IMR-90 (cell line): ENCODE results near the gene PCK2. TPM values are rescaled to one million over a fixed set of nuclear protein-coding genes. Genes with fewer than 3 reads are reported as not detected.
A peak's percentile ranks its signal among the peaks of the same experiment; 100 is the strongest.

ENCODE experiments used
- ATAC-seq: fragments of 200-7000 bp; cut with Tn5 transposase; 2 replicates; pipeline ENCODE4 v1.9.1; 2020; ENCODE audit warnings: low read depth, mild to moderate bottlenecking, moderate library complexity
- BruUV-seq: library from RNA; stranded (reverse); fragments of 400-500 nt; replicated peaks from 2 replicates; lab custom pipeline; 2021; lab: Mats Ljungman, UMichigan
- CTCF ChIA-PET: fragments of 300-600 bp; formaldehyde crosslinking; extraction: SDS; loops from one replicate; lab custom pipeline; 2021; ENCODE audit warnings: antibody characterized with exemption; lab: Yijun Ruan, JAX
- POLR2A ChIA-PET: fragments of 300-600 bp; sonication (Branson Sonifier 250); formaldehyde crosslinking; loops from one replicate; lab custom pipeline; 2022; ENCODE audit warnings: antibody characterized with exemption; ENCODE audit not compliant: unreplicated experiment; lab: Charles Lee
- DNase-seq: peaks from one replicate; pipeline ENCODE4 v3.0.0; 2013
- H2AFZ ChIP-seq: replicated peaks from 2 replicates; pipeline ENCODE3; 2013; ENCODE audit warnings: low read length, mild to moderate bottlenecking; ENCODE audit not compliant: poor library complexity
- H2AK5ac ChIP-seq: 2 replicates; pipeline ENCODE4 v1.6.1; 2013; ENCODE audit warnings: low read depth, low read length, inconsistent platforms
- H2AK9ac ChIP-seq: replicated peaks from 2 replicates; pipeline ENCODE3; 2013; ENCODE audit warnings: mild to moderate bottlenecking, low read depth, low read length, moderate library complexity; ENCODE audit not compliant: poor library complexity
- H2BK120ac ChIP-seq: 2 replicates; pipeline ENCODE4 v1.6.1; 2013; ENCODE audit warnings: low read depth, low read length, inconsistent platforms
- H2BK15ac ChIP-seq: 3 replicates; pipeline ENCODE4 v1.6.1; 2013; ENCODE audit warnings: low read depth, low read length, inconsistent platforms
- H2BK20ac ChIP-seq: 2 replicates; pipeline ENCODE4 v1.6.1; 2013; ENCODE audit warnings: low read depth, mild to moderate bottlenecking, inconsistent platforms, low read length, moderate library complexity
- H2BK5ac ChIP-seq: 2 replicates; pipeline ENCODE4 v1.6.1; 2013; ENCODE audit warnings: mild to moderate bottlenecking, low read depth, low read length, inconsistent platforms; ENCODE audit not compliant: poor library complexity, severe bottlenecking
- H3K14ac ChIP-seq: replicated peaks from 2 replicates; pipeline ENCODE4 v1.6.1; 2013; ENCODE audit warnings: low read depth, low read length, inconsistent platforms
- H3K18ac ChIP-seq: 2 replicates; pipeline ENCODE4 v1.6.1; 2013; ENCODE audit warnings: low read depth, low read length, control low read depth
- H3K23ac ChIP-seq: 2 replicates; pipeline ENCODE4 v1.6.1; 2013; ENCODE audit warnings: low read depth, low read length, inconsistent platforms
- H3K27ac ChIP-seq: 2 replicates; pipeline ENCODE4 v1.5.1; 2013; ENCODE audit warnings: mild to moderate bottlenecking, control low read depth, low read length; ENCODE audit not compliant: insufficient read depth
- H3K27me3 ChIP-seq: 2 replicates; pipeline ENCODE4 v1.6.1; 2013; ENCODE audit warnings: low read length; ENCODE audit not compliant: control insufficient read depth, insufficient read depth
- H3K36me3 ChIP-seq: 2 replicates; pipeline ENCODE4 v1.6.1; 2013; ENCODE audit warnings: low read length, mixed read lengths; ENCODE audit not compliant: control insufficient read depth, insufficient read depth
- H3K4ac ChIP-seq: 2 replicates; pipeline ENCODE4 v1.6.1; 2013; ENCODE audit warnings: low read depth, low read length, inconsistent platforms
- H3K4me1 ChIP-seq: 2 replicates; pipeline ENCODE4 v1.6.1; 2013; ENCODE audit warnings: low read length, mixed read lengths; ENCODE audit not compliant: control insufficient read depth, insufficient read depth
- H3K4me2 ChIP-seq: 2 replicates; pipeline ENCODE4 v1.6.1; 2013; ENCODE audit warnings: low read depth, mild to moderate bottlenecking, control low read depth, low read length, moderate library complexity
- H3K4me3 ChIP-seq: 2 replicates; pipeline ENCODE4 v1.5.1; 2013; ENCODE audit warnings: low read depth, mild to moderate bottlenecking, control low read depth, low read length, moderate library complexity; ENCODE audit not compliant: insufficient read depth
- H3K56ac ChIP-seq: 2 replicates; pipeline ENCODE4 v1.6.1; 2013; ENCODE audit warnings: low read length, inconsistent platforms; ENCODE audit not compliant: insufficient read depth; ENCODE audit errors: extremely low read depth
- H3K79me1 ChIP-seq, 2 experiments: 2 replicates each; pipeline ENCODE4 v1.6.1; 2013; ENCODE audit warnings: low read length in 2 of 2, inconsistent platforms in 1 of 2, low read depth in 1 of 2
- H3K9ac ChIP-seq: 2 replicates; pipeline ENCODE4 v1.6.1; 2013; ENCODE audit warnings: low read depth, low read length, control low read depth
- H3K9me1 ChIP-seq: 2 replicates; pipeline ENCODE4 v1.6.1; 2013; ENCODE audit warnings: low read length, inconsistent platforms; ENCODE audit not compliant: insufficient read depth
- H3K9me3 ChIP-seq: 2 replicates; pipeline ENCODE4 v1.6.1; 2013; ENCODE audit warnings: low read length; ENCODE audit not compliant: control insufficient read depth, insufficient read depth
- H4K20me1 ChIP-seq: 2 replicates; pipeline ENCODE4 v1.6.1; 2013; ENCODE audit warnings: low read length, inconsistent platforms; ENCODE audit not compliant: insufficient read depth
- H4K5ac ChIP-seq: 2 replicates; pipeline ENCODE4 v1.6.1; 2013; ENCODE audit warnings: mild to moderate bottlenecking, low read depth, low read length, control low read depth
- H4K8ac ChIP-seq, 2 experiments: 2 replicates each; pipeline ENCODE4 v1.6.1; 2013; ENCODE audit warnings: low read depth in 2 of 2, low read length in 2 of 2, control low read depth in 1 of 2, inconsistent platforms in 1 of 2
- H4K91ac ChIP-seq: 2 replicates; pipeline ENCODE4 v1.6.1; 2013; ENCODE audit warnings: low read depth, low read length, inconsistent platforms; ENCODE audit not compliant: insufficient read depth
- BHLHE40 ChIP-seq: fragments of 150-350 bp; IDR thresholded peaks from 2 replicates; pipeline ENCODE4 v1.6.1; 2016; ENCODE audit warnings: mild to moderate bottlenecking, low read depth, low read length
- CEBPB ChIP-seq: IDR thresholded peaks from 2 replicates; pipeline ENCODE4 v1.6.1; 2012; ENCODE audit warnings: low read depth, low read length, improper control_type of control experiment
- CTCF ChIP-seq: conservative IDR thresholded peaks from 2 replicates; pipeline ENCODE4 v1.5.1; 2012; ENCODE audit warnings: mild to moderate bottlenecking, low read depth, low read length, improper control_type of control experiment
- MAFK ChIP-seq: IDR thresholded peaks from 2 replicates; pipeline ENCODE4 v1.6.1; 2012; ENCODE audit warnings: low read depth, low read length, improper control_type of control experiment
- MXI1 ChIP-seq: IDR thresholded peaks from 2 replicates; pipeline ENCODE4 v1.6.1; 2012; ENCODE audit warnings: low read depth, mild to moderate bottlenecking, low read length, moderate library complexity, borderline replicate concordance
- NFE2L2 ChIP-seq: fragments of 150-350 bp; IDR thresholded peaks from 2 replicates; pipeline ENCODE4 v1.6.1; 2016; ENCODE audit warnings: low read depth, mild to moderate bottlenecking, low read length
- POLR2A ChIP-seq: IDR thresholded peaks from 2 replicates; pipeline ENCODE4 v1.6.1; 2012; ENCODE audit warnings: mild to moderate bottlenecking, low read depth, low read length
- RAD21 ChIP-seq: IDR thresholded peaks from 2 replicates; pipeline ENCODE4 v1.6.1; 2012; ENCODE audit warnings: low read length, improper control_type of control experiment
- SMC3 ChIP-seq: fragments of 150-350 bp; IDR thresholded peaks from 2 replicates; pipeline ENCODE4 v1.6.1; 2016; ENCODE audit warnings: low read depth, mild to moderate bottlenecking, antibody characterized with exemption, low read length, moderate library complexity
- USF2 ChIP-seq: fragments of 150-350 bp; IDR thresholded peaks from 2 replicates; pipeline ENCODE4 v1.6.1; 2017; ENCODE audit warnings: mild to moderate bottlenecking, antibody characterized with exemption, low read length, low read depth
- WGBS, 2 experiments: methylation state at CpG; one replicate each; pipeline versions ENCODE4 v1.1.5 to v1.1.7; 2013; ENCODE audit warnings: missing lambda C conversion rate in 2 of 2; ENCODE audit not compliant: insufficient read length in 1 of 2; ENCODE audit errors: extremely low coverage in 2 of 2; 5-methylcytosine and 5-hydroxymethylcytosine counted together
- dilution Hi-C: fragments of 300-500 bp; cut with HindIII; formaldehyde crosslinking; loops from one replicate; pipeline ENCODE4 v1.14.3; 2018; ENCODE audit warnings: low sequenced_read_pairs; ENCODE audit not compliant: unreplicated experiment
- in situ Hi-C: fragments of 300-500 bp; cut with MboI; formaldehyde crosslinking; loops from 3 replicates; pipeline ENCODE4 v1.14.3; 2019; ENCODE audit warnings: low sequenced_read_pairs, inconsistent platforms, mixed read lengths
- intact Hi-C: fragments of 100-400 bp; cut with micrococcal nuclease; formaldehyde crosslinking; loops from 2 replicates; pipeline ENCODE4 v1.10.0; 2022
- polyA plus RNA-seq, 3 experiments: library from polyadenylated mRNA; depleted of rRNA; stranded (reverse); fragments of >200 nt; gene quantifications; 2 replicates each; pipeline ENCODE4 v1.2.3, GENCODE V29; 2012; ENCODE audit warnings: low replicate concordance in 1 of 3
- total RNA-seq: library from RNA; depleted of rRNA; stranded (reverse); fragments of >200 nt; gene quantifications from 2 replicates; pipeline ENCODE4 v1.2.3, GENCODE V29; 2012

The PCK2 gene
- total and polyA plus RNA-seq, 2 of the 4 experiments (the other 2 are of a cell fraction), result 13.4 to 29.4 TPM

DNA sequence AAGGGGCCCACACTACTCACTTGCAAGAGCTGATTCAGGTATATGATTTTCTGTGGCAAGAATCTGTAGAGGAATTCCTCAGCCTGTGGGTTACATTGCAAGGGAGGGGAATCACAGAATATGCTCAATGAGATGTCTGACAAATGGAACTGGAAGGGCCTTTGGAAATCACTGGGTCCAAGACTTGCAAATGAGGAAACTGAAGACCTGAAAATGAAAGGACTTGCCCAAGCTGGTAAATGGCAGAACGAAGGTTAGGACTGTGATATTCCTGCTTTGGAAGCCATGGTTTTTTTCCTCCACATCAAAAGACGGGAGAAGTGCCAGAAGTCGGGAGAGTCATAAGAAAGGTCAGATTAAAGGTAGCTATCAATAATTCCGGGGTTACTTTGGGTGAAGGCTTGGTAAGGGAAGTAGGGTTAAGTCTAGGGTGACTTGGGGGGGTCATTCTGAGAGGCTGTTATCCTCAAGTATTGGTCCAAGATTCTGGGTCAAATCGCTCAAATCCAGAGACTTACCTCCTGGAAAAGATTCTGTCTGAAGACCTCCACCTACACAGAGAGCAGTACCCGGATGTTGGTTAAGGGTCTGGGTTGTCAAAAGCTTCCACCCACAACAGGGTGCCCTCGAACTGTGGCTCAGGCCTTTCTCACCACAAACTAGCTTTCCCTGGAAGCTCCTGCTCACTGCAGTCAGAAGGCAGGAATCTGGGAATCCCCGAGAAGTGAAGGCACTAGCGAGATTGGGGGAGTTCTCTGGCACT lies 51.8 kb downstream of the PCK2 start (continued):
- no peak for TF ChIP-seq SMC3
- no peak for TF ChIP-seq CEBPB
- TF ChIP-seq POLR2A, result no peak

DNA sequence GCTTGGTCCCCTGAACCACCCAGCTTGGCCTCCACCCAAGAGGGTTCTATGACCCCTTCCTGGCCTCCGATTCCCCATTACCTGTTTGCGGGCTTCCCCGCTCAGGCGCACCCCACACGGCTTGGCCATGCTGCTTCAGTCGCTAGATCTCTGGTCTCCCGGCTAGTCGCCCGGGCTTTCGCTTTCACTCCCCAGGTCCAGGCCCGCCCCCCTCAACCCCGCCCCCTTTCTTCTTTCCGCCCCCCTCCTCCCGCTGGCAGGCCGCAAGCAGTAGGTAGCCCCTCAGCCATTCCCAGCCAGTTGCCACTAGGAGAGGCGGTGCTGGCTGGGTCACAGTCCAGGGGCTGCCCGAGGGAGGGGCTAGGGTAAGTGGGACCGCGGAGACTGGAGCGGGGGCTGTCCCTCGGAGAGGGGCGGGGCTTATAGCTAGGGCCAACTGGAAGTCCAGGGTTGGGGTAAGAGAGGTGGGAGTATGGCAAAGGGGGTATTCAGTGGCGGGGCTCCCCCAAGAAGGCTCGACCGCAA lies 52.4 kb downstream of the PCK2 start, which contains the start of gene PSME2:
PSME2 (minus strand) TSS at position 158 of the 525 bp plus-strand sequence; CDS start at position 129, 29 bp downstream.
- H3K4me3 ChIP-seq, result peak within 1 kb of the TSS; percentile 86
- TF ChIP-seq CEBPB (no peak), SMC3 (no peak), NFE2L2 (no peak), MAFK (no peak), MXI1 (peak; percentile 88), CTCF (no peak), RAD21 (no peak), BHLHE40 (no peak), USF2 (no peak)

More for the DNA sequence above, 52.4 kb downstream of the PCK2 start, which contains the start of gene PSME2:
- in situ Hi-C loops (loop anchor here (25.0 kb wide), 2 partner anchors 834 to 1059 kb away; partner anchors contain the start of genes ACIN1, BCL2L2, C14orf119 and PABPN1), dilution Hi-C loops (no loop called here), intact Hi-C loops (loop anchor here (2.0 kb wide), 1 partner anchor 150 kb away; no protein-coding TSS in a partner anchor)
- Histone ChIP-seq H3K36me3 (peaks cover 25% of the 10 kb centered on the region), H3K9me3 (no peaks in the 10 kb centered on the region), H3K9me1 (peaks cover 15% of the 10 kb centered on the region), H2AK5ac (peak within 1 kb of the TSS; percentile 72), H4K91ac (peak within 1 kb of the TSS; percentile 75), H2BK5ac (peak within 1 kb of the TSS; percentile 71), H3K4me1 (peaks cover 10% of the 10 kb centered on the region), H3K79me1 (peaks cover 35 to 74% of the 10 kb centered on the region in 2 experiments), H4K20me1 (peaks cover 10% of the 10 kb centered on the region), H2BK15ac (peak within 1 kb of the TSS; percentile 10; the same call in 1 of the 3 replicates), H2AK9ac (peak within 1 kb of the TSS; percentile 92), H3K27me3 (no peaks in the 10 kb centered on the region), H4K8ac (peak within 1 kb of the TSS; percentile 2 to 81; a peak in 3 of 4 replicates), H3K23ac (peak within 1 kb of the TSS; percentile 88), H3K4me2 (peak within 1 kb of the TSS; percentile 96), H4K5ac (peak within 1 kb of the TSS; percentile 46), H2BK20ac (no peak within 1 kb of the TSS; the same call in 1 of the 2 replicates), H3K14ac (peak within 1 kb of the TSS; percentile 72), H3K56ac (peak within 1 kb of the TSS; percentile 67), H2BK120ac (0 out of 2 replicates have a peak within 1 kb of the TSS, but pooled peaks have one; percentile 3), H3K18ac (peak within 1 kb of the TSS; percentile 22; the same call in 1 of the 2 replicates), H3K27ac (peak within 1 kb of the TSS; percentile 79), H3K4ac (peak within 1 kb of the TSS; percentile 76), H2AFZ (peak within 1 kb of the TSS; percentile 91), H3K9ac (peak within 1 kb of the TSS; percentile 96)
- 0% methylated on average over 3 of the region's 25 CpGs; no CpG with 5 or more reads in 1 of the 2 experiments for WGBS, 2 experiments
- BruUV-seq, result no TSS peak
- DNase-seq (peak; percentile 97), ATAC-seq (peak; percentile 85)
- ChIA-PET POLR2A (interaction anchor here (1.0 to 1.4 kb wide), 2 partner anchors 10 to 33 kb away, joined by 3 to 6 read pairs; partner anchors contain the start of genes DCAF11, NRL and PSME1), CTCF (interaction anchor here (0.6 to 1.5 kb wide), 5 partner anchors 10 to 63 kb away, joined by 3 read pairs; partner anchors contain the start of gene IRF9)
